SK-N-SH (cell line): ENCODE measurements around the gene ARHGAP44.

ENCODE experiments used
- CTCF ChIP-seq: fragments of 200-600 bp; sonication (generic); IDR thresholded peaks from 2 replicates; pipeline ENCODE4 v1.6.1; 2017; ENCODE audit warnings: antibody characterized with exemption, mild to moderate bottlenecking, moderate library complexity
- EZH2phosphoT487 ChIP-seq: fragments of 200-600 bp; sonication (generic); IDR thresholded peaks from 2 replicates; pipeline ENCODE4 v1.6.1; 2017; ENCODE audit warnings: low read depth, mixed run types, mild to moderate bottlenecking, antibody characterized with exemption, moderate library complexity, borderline replicate concordance
- JUND ChIP-seq: IDR thresholded peaks from 2 replicates; pipeline ENCODE4 v1.4.0; 2012
- MAX ChIP-seq: IDR thresholded peaks from 2 replicates; pipeline ENCODE4 v1.4.0; 2012; ENCODE audit warnings: low read depth
- POLR2AphosphoS5 ChIP-seq: IDR thresholded peaks from 2 replicates; pipeline ENCODE4 v1.6.1; 2012; ENCODE audit warnings: low read depth, low read length
- RCOR1 ChIP-seq: fragments of 150-350 bp; IDR thresholded peaks from 2 replicates; pipeline ENCODE4 v1.6.1; 2017; ENCODE audit warnings: antibody characterized with exemption, low read length
- REST ChIP-seq: IDR thresholded peaks from 2 replicates; pipeline ENCODE4 v1.6.1; 2012; ENCODE audit warnings: mild to moderate bottlenecking, low read depth, low read length, moderate library complexity
- RFX5 ChIP-seq: IDR thresholded peaks from 2 replicates; pipeline ENCODE4 v1.6.1; 2012; ENCODE audit warnings: mild to moderate bottlenecking, improper control_type of control experiment, low read length
- SIN3A ChIP-seq: IDR thresholded peaks from 2 replicates; pipeline ENCODE4 v1.6.1; 2012; ENCODE audit warnings: low read depth, mild to moderate bottlenecking, low read length, moderate library complexity, borderline replicate concordance
- TCF12 ChIP-seq: IDR thresholded peaks from 2 replicates; pipeline ENCODE4 v1.4.0; 2012
- USF1 ChIP-seq: IDR thresholded peaks from 2 replicates; pipeline ENCODE4 v1.4.0; 2012; ENCODE audit warnings: low read depth, borderline replicate concordance
- YY1 ChIP-seq: IDR thresholded peaks from 2 replicates; pipeline ENCODE4 v1.4.0; 2012; ENCODE audit warnings: low read depth, mild to moderate bottlenecking

- TF ChIP-seq CTCF (no peak), MAX (no peak), SIN3A (no peak), USF1 (no peak), POLR2AphosphoS5 (no peak), JUND (no peak), RCOR1 (no peak), YY1 (no peak), TCF12 (no peak), REST (no peak), RFX5 (no peak), EZH2phosphoT487 (no peak)
Measured at GRCh38 chr17:13004336-13004735, 215.0 kb downstream of the ARHGAP44 start.
